Measurements from ENCODE around the gene LPCAT1.

Gene LPCAT1

GRCh38 chr5:1443991-1444360 is 79.8 kb downstream of the LPCAT1 start:
- DNase-seq (ENCODE audit: low spot score) = no peak

DNA sequence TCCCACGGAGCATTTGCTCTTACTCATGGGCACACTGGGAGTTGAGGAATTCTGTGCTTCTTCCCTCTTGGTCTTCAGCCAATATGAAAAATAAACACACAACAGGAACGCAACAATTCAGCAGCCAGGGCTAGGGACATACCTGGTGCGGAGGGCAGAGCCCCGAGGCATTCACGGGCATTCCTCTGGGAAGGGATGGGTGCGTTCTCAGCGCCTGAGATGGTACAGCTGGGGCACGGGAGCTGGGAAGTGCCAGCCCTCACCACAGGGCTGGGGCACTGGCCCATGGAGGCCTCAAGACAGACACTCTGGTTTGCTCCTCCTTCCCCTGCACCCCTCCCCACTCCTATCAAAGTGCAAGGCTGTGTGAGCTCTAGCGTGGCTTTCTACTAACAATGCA is 80.6 kb downstream of the LPCAT1 start:
- no peak for DNase-seq (ENCODE audit: low spot score)

DNA sequence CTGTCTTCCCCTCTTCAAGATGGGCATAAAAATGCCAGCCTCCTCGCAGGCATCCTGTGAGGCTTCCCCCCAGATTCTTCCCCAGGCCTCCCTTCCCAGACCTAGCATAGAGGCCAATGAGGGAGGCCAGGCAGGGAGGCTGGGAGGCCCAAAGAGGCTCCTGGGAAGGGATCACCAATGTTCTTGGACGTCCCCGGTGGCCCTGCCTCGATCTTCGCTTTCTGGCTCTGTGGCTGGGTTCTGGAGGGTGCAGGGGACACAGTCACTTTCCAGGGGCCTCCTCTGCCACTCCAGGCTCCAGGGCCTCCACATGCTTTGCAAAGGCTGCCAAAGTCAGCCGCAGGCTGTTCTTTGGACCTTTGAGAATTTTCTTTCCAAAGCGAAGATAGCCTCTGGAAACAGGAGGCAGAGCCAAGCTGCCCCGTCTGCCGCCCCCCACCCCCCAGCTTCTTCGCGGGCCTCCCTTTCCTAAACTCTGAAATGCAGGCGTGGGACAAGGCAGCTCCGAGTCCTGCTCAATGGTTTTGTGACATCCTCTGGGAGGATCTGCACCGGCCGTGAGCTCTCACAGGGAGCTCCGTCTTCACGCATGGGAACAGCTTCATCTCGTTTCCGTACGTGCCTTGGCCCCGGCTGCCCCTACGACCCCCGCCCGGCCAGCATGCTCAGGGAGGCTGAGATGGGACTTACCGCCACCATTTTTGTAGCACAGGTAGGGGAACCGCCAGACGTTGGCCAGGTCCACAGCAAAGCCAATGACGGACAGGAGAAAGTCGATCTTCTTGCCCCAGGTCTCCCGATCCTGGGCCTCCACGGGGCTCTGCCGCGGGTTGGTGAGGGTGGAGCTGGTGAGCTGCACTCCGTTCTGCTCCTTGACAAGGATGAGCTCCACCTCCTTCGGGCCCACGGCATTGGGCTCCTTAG is 81.3 kb downstream of the LPCAT1 start:
- no peak for DNase-seq (ENCODE audit: low spot score)

DNA sequence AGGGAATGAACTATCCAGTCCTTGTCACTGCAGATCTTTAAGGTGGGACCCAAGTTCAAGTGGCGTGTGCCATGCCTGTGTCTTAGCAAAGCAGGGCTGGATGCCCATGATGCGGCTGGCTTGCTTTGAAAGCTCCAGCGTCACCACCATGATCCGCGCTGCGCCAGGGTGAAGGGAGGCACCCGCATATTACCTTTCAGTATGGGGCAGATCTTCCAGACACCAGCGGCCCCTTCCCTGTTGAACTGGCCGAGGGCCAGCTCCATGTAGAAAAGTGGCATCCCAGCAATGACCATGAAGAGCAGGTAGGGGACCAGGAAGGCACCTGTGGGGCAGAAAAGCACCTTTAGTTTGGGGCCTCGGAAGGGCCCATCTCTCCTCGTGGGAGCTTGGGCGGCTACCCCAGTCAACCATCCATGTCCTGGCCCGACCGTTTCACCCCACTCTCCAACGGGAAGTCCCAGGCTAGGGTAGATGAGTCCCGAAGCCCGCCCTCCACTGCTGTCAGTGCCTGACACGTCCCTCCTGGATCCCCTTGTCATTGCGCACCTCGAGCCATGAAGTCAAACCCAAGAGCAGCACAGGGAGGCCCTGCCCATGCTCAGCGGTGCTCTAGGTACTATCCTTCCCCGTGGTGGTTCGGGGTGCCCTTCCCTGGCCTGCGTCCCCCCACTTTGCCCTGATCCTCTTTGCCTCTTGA is 82.4 kb downstream of the LPCAT1 start:
- DNase-seq (ENCODE audit: low spot score) = no peak

GRCh38 chr5:1440098-1440493 is 83.7 kb downstream of the LPCAT1 start:
- no peak for DNase-seq (ENCODE audit: low spot score)

- DNase-seq (ENCODE audit: low spot score) = no peak
Observed at GRCh38 chr5:1439388-1440097, 84.2 kb downstream of the LPCAT1 start.

DNA sequence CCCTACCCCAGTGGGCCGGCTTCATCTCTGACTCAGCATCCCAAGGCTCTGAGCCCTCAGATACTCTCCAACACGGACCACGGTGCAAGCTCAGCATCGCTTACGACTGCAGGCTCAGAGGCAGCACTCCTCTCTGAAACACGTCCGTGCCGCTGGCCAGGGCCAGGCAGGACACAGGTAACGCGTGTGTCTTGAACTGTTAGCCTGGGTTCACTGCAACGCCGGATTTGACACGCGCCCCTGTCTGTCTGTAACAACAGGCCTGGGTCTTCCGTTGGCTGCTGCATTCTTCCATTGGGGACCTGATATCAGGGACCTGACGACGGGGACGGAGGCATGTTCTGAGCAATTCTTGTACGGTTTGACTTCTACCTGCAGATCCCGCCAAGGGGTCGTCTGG is 84.9 kb downstream of the LPCAT1 start:
- no peak for DNase-seq (ENCODE audit: low spot score)

- DNase-seq (ENCODE audit: low spot score) = no peak
Observed at GRCh38 chr5:1437876-1438559, 85.7 kb downstream of the LPCAT1 start.

GRCh38 chr5:1437226-1437829 is 86.4 kb downstream of the LPCAT1 start:
- no peak for DNase-seq (ENCODE audit: low spot score)

DNA sequence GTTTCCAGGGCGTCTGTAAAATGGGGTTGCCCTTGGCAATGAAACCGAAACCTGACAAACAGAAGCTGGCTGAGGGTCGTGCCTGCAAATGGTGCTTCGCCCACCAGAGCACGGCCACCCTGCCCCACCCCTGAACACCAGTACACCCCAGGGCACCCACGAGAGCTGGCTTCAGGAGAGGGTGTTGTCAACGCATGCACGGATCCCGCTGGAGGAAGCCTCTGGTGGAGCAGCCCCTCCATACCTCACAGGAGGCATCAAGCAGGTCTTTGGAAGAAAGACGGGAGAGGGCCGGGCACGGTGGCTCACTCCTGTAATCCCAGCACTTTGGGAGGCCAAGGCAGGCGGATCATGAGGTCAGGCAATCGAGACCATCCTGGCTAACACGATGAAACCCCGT is 87.1 kb downstream of the LPCAT1 start:
- no peak for DNase-seq (ENCODE audit: low spot score)

GRCh38 chr5:1436036-1436435 is 87.7 kb downstream of the LPCAT1 start:
- DNase-seq (ENCODE audit: low spot score) = no peak

DNA sequence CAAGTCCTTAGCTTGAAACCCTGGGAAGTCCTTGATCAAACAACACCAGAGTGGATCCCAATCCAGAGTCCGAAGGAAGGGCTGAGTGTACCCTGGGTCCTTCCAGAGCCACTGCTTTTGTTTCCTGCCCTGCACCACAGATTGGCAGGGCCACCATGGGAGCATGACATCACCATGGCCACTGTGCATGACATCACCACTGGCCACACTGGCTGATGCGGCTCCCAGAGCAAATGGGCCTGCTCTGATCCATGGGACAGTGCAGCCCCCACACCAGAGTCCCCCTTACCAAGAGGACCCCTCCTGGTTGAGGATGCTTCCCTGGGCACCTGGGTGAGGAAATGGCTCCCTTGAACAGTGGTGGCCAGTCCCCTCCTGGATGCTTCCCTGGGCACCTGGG is 88.4 kb downstream of the LPCAT1 start:
- no peak for DNase-seq (ENCODE audit: low spot score)

DNA sequence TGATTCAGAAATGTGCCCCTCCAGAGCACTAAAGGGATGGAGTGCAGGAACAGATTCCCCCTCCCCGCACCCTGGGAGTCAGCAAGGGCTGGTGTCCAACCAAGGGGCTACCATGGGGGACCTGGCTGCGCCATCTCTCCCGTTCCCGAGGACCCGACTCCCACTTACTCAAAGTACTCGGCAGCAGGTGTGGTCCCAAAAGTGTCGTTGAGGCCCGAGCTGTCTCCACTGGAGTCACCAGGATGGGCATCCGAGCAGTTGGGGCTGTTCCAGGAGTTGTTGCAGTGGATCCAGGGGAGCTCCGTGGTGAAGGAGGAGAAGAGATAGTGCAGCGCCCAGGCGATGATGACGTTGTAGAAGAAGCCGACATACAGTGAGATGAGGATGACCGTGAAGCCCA is 91.5 kb downstream of the LPCAT1 start:
- DNase-seq (ENCODE audit: low spot score) = no peak

DNA sequence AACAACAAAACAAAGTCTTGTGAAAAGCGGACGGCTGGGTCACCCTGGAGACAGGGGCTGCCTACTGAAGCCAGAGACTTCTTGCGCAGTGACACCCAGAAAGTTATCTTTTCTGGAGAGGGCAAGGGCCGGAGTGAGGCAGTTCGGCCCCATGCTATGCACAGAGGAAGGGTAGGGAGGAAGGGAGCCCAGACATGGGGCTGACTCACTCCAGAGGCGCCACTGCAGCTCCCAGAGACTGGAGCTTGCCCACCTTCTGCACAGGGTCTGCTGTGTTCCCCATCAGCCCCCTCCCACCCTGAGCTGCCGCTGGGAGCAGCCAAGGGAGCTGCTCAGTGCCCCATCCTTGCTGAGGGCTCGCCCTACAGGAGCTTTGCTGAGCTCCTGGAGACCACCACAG is 91.9 kb downstream of the LPCAT1 start:
- DNase-seq (ENCODE audit: low spot score) = no peak

- no peak for DNase-seq (ENCODE audit: low spot score)
Observed at GRCh38 chr5:1431021-1431811, 92.5 kb downstream of the LPCAT1 start.

DNA sequence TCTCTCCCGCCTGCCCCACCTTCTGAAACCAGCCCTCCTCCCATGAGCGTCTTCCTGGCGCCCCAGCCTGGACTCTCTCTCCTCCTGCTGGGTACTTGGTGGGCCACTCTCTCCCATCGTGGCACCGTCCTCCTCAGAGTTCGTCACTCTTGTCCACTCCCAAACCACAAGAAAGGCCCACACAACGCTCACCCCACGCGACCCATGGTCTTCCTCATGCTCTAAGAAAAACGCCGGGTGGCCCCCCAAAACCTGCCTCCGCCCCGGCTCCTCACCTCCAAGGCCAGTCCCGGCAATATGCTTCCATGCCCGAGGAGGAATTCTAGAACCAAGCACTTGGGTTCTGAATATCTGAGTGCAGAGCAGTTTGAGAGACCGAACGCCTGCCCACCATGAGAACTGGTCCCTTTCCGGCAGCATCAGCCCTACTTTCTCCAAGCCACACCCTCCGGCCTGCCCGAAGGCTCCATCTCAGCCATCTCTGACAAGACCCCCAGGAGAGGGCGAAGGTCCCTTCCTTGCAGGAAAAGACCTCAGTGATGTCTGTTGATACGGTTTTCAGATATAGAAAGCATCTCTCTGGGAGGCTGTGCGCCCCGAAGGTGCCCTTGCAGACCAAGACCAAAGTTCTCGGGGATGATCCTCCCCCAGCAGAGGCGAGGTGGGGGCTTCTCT is 93.5 kb downstream of the LPCAT1 start:
- no peak for DNase-seq (ENCODE audit: low spot score)

DNA sequence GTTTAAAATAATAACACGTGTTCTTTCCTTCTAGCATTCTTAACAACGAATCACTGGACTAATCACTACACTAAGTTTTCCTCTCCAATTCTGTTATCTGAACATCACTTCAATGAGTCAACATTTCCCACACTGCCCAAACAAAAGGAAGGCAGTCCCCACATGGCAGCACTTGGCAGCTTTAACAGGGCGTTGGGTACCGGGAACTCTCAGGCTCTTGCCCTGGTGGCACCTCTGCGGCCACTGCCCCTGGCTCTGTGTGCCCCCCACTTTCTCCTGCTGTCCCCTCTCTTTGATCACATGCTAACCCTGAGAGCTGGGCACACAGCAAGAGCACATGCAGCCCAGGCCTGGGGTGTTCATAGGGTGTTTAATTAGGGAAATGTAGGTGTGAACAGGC is 94.3 kb downstream of the LPCAT1 start:
- DNase-seq (ENCODE audit: low spot score) = no peak

GRCh38 chr5:1429066-1429465 is 94.7 kb downstream of the LPCAT1 start:
- no peak for DNase-seq (ENCODE audit: low spot score)

GRCh38 chr5:1428107-1428506 is 95.7 kb downstream of the LPCAT1 start:
- no peak for DNase-seq (ENCODE audit: low spot score)

DNA sequence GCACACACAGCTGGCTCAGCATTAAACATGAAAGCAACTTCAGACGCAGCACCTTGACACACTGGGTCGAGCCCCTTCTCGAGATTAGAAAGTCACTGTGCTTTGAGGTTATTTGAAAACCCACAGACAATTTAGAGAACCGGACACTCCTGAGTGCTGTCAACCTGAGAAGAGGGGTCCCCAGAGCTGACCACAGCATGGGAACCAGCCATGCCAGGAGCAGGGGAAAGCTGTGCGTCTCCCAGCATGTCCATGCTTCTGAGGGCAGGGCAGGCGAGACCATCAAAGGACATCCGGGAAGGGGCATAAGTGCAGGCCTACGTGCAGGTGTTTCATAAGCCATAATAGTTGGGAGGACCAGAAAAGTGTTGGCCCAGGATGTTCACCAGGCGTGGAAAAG is 99.0 kb downstream of the LPCAT1 start:
- no peak for DNase-seq (ENCODE audit: low spot score)

All from pons (tissue), 1 donor.